G401 (cell line): Measurements from ENCODE around the gene RABGEF1. TPM values are rescaled to one million over a fixed set of nuclear protein-coding genes. Genes with fewer than 3 reads are reported as not detected.
"Not testable (repeated sequence)": the region's sequence is repeated elsewhere in the genome, so short reads cannot be mapped to it uniquely, and the experiment has no call there.

Source experiments
- DNase-seq: peaks from one replicate; pipeline ENCODE4 v3.0.0-alpha.2; 2015; ENCODE audit warnings: low spot score
- in situ Hi-C: cut with HindIII; loops from 2 replicates; pipeline ENCODE4 v1.10.0; 2016; ENCODE audit warnings: low sequenced_read_pairs, mixed read lengths
- total RNA-seq: library from RNA; depleted of rRNA; stranded (reverse); fragments of >200 nt; shearing (Covaris generic); gene quantifications from 2 replicates; pipeline ENCODE4 v1.2.3, GENCODE V29; 2014

RABGEF1 gene
- total RNA-seq, 1 experiment from 2014 or later = 23.4 TPM

DNA sequence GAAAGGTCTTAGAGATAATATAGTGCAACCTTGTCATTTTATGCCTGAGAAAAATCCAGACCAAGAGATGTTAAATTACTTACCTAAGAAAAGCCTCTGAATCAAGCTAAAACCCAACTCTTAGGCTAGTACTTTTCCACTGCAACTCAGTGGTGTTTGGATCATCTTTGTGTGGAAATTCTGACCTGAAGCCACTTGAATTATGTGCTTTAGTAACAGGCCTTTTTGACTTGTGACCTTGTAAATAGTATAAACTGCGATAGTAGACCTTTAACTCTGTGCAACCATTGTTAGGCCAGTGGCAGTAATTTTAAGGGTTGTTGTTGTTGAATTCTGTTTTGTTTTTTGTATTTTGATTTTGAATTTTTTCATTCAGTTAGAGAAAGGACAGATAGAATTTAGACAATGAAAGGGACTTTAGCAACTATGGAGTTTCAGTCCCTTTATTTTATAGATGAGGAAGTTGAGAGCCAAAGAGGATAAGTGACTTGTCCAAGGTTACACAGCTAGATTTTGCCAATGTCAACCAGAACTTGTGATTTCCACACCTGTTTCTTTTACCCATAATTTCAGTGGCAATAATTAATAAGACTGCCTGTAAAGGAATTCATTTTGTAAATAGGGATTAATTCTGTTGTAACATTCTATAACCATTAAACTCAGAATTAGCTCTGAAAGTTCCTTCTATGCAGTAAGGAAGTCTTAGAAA lies 43.5 kb downstream of the RABGEF1 start:
- in situ Hi-C loops, DNase-seq: not testable (repeated sequence)

DNA sequence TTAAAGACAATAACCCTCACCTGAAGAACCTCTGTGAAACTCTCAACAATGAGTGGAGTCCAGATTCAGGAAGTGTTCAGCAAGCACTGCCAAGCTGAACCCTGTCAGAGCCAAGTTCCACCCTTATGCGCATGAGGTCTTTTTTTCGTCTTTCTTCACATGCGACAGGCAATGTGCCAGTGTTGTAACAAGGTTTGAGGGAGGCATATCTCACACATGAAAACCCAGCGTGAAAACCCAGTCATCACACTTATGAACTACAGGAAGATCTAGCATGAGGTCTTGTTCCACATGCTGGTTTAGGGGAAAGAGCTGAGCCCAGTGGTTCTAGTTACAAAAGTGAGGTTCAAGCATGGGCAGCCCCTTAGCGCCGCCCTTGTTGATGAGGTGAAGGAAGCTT lies 49.7 kb downstream of the RABGEF1 start:
- in situ Hi-C loops = no loop called here
- no peak for DNase-seq

DNA sequence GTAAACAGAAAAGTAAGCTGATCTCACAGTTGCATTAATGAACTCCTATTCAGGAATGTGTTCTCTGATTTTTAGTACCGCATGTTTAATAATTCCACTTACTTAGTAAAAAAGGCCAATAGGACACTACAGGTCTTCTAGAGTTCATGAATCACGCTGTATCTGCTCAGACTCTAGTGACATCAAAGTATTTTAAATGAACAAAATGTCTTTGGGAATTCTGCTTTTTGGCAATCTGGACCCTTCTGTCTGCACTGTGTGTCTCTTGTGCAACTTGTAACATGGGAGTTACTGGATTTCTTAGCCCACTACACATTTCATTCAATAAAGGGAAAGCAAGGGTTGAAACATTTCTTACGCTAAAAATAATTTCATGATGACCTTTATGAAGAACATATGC lies 50.2 kb downstream of the RABGEF1 start:
- in situ Hi-C loops = no loop called here

DNA sequence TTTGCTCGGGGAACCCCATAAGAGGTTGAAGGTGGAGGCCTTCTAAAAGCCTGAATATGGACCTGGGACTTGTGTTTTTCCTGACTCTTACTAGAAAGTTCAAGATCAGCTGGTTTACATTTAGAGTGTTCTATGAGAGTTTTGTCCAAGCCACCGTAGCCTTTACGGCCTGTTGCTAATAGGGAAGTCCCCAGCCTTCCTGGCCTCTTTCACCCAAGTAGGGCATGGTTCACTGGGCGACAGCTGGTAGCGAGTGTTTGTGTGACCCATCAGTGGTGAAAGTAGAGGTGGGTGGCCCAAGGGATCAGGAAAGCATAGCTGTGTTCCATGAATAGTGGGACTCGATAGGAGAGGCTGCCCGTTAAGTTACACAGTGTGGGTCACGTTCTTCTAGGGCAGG lies 60.1 kb downstream of the RABGEF1 start:
- DNase-seq = no peak

More for the DNA sequence above, 50.2 kb downstream of the RABGEF1 start:
- no peak for DNase-seq

DNA sequence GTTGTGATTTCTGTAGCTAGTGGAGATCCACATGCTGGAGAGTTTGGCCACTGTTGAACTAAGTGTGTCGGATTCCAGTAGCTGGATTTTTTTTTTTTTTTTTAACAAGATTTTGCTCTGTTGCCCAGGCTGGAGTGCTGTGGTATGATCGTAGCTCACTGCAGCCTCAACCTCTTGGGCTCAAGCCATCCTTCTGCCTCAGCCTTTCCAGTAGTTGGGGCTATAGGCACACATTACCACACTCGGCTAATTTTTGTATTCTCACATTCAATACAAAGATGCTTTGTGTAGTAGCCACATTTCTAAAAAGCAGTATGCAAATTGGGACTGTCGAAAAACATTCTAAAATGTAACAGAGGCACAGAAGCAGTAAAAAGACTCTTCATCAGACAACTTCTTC lies 63.5 kb downstream of the RABGEF1 start:
- in situ Hi-C loops = no loop called here
- DNase-seq = peak; percentile 6

More for the DNA sequence above, 60.1 kb downstream of the RABGEF1 start:
- in situ Hi-C loops = no loop called here

DNA sequence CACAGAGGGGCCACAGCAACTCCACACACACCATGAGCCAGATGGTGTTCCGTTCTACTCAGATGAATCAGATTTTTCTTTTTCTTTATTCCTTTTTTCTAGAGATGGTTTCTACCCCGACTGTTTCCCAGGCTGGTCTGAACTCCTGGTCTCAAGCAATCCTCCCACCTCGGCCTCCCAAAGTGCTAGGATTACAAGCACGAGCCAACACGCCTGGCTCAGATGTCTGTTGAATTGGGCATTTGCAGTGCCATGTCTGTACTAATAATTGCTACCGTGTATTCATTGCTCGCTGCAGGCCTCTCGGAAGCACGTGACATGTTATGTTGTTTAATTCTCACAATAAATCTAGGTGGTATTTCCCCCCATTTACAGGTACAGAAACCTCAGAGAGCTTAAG lies 67.2 kb downstream of the RABGEF1 start:
- in situ Hi-C loops = no loop called here
- DNase-seq = no peak

DNA sequence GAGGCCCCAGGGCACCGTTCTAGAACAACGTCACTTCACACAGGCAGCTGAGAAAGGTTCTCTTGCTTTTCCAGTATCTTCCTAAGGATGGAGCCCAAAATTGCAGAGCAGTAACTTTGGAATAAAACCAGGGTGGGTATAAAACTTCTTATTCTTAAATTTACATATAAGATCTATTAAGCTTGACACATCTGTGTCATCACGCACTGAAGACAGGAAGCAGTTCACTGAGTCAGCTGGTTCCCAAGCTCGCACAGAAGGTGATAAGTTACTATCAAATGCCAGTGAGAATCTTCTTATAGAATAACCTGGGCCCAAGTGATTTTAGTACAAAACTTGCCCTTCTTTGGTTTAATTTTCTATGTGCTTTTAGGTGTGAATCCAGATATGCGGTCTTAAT lies 70.2 kb downstream of the RABGEF1 start:
- DNase-seq = no peak
- in situ Hi-C loops = no loop called here

DNA sequence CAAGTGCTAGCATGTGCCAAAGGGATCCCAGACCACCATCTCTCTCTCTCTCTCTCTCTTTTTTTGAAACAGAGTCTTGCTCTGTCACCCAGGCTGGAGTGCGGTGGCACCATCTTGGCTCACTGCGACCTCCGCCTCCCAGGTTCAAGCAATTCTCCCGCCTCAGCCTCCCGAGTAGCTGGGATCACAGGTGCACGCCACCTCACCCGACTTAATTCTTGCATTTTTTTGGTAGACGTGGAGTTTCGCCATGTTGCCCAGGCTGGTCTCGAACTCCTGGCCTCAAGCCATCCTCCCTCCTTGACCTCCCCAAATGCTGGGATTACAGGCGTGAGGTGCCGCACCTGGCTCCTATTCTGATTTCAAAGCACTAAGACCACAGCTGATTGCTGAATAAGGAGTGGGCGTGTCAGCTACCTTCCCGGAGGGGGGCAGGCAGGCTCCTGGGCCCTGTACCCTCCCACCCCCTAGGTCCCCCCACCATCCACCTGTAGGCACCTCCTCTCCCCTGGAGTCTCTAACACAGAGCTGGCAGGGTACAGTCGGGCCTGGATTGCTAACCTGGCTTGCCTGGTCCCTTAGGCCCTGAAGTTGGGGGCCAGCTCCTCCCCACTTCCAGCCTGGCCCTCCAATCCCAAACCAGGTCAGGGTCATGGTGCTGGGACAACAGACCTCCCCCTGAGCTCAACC lies 74.8 kb downstream of the RABGEF1 start:
- in situ Hi-C loops, DNase-seq: not testable (repeated sequence)

DNA sequence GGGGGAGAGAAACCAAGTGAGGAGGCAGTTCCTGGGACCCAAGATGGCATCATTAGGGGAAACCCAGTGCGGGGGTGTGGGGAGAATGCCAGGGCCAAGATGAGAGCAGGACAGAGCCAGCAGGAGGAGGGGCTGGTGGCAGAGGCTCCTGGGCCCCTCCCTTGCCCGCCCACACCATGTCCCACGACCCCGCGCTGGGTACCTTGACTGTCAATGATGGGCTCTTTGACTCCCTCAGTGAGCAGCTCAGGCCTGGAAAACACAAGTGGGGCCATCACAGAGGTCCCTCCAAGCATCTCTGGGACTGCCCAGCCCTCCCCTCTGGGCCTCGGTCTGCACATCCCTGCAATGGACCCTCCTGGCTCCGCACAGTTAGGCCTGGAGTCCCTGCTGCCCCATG lies 75.4 kb downstream of the RABGEF1 start:
- DNase-seq = no peak
- in situ Hi-C loops = no loop called here

DNA sequence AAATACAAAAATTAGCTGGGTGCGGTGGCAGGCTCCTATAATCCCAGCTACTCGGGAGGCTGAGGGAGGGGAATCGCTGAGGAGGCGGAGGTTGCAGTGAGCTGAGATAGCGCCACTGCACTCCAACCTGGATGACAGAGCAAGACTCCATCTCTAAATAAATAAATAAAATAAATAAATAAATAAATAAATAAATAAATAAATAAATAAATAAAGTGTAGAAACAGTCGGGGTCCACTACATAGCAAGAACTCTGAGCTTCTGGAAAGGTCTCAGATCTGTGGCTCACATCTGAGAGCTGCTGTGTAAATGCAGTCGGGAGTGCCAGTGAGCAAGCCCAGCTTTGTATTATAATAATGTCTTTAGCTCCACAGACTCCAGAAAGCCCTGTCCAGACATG lies 76.1 kb downstream of the RABGEF1 start:
- DNase-seq, in situ Hi-C loops: not testable (repeated sequence)

DNA sequence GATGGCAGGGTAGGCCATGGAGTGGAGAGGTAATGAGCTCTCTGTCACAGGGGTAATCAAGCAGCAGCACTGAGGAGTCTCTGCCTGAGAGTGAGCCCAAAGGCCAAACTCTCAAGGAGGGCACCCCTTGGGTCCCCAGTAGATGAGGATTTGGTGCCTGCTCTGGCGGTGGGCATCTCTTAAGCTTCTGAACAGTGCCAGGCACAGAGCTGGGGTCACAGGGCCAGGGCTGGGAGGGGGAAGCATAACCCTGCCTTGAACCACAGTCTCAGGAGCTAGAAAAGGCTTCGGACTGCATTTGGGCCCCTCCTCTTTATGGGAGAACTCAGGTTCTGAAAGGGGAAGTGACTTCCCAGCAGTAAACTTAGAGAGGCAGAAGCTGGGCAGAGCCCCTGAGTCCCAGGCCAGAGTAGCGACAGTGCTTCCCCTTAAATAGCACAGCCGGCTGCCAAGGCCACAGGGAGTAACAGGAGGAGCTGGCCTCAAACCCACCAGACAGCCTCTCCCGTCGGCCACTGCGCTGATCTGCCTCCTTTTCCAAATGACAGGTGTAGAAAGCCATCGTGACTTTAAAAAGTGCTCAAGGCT lies 76.8 kb downstream of the RABGEF1 start:
- peak; percentile 14 for DNase-seq
- in situ Hi-C loops = not testable (repeated sequence)

DNA sequence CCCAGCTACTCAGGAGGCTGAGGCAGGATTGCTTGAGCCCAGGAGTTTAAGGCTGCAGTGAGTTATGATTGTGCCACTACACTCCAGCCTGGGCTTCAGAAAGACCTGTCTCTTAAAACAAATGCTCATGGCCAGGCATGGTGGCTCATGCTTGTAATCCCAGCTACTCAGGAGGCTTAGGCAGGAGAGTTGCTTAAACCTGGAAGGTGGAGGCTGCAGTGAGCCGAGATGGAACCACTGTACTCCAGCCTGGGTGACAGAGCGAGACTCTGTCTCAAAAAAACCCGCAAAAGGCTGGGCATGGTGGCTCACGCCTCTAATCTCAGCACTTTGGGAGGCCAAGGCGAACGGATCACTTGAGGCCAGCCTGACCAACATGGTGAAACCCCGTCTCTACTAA lies 77.4 kb downstream of the RABGEF1 start:
- in situ Hi-C loops, DNase-seq: not testable (repeated sequence)

DNA sequence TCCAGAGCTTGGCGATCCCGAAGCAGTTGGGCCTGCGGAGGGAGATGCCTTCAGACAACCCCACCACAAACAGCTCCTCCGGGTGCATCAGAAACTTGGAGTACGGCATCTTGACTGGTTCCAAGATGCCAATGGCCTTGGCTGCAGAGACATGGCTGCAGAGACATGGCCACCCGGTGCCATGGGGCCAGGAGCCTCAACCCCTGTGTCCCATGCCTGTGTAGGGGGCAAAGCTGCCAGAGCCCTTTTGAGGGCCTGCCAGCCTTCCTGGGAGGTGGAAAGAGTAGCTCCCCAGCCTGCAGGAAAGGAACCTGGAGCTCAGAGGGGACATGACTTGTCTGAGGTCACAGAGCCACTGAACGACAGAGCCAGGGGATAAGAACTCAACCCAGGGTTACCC lies 83.5 kb downstream of the RABGEF1 start:
- DNase-seq = no peak
- in situ Hi-C loops = no loop called here

DNA sequence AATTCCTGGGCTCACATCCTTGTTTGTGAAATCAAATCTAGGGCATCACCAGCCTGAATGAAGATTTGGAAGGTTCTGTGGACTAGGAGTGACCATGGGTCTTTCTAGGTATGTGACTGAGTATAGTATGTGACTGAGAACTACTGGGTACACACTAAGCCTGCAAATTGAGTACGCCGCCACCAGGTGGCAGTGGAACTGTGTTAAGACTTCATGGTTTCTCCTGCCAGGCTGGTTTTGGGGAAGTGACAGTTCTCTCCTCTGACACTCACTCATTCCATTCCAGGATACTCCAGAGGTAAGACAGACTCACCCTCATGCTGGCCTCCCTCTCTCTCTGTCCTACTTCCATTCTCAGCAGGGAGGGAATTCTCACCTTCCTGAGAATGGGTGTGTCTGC lies 85.0 kb downstream of the RABGEF1 start:
- DNase-seq, in situ Hi-C loops: not testable (repeated sequence)

DNA sequence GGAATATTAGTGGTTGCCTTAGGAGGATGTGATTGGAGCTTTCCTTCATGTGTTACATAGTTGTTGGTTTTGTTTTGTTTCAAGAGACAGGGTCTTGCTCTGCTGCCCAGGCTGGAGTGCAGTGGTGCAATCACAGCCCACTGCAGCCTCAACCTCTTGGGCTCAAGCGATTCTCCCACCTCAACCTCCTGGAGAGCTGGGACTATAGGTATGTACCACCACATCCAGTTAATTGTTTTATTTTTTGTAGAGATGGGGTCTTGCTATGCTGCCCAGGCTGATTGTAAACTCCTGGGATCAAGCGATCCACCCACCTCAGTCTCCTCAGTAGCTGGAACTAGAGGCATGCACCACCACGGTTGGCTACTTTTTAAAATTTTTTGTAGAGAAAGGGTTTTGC lies 86.1 kb downstream of the RABGEF1 start:
- in situ Hi-C loops = no loop called here
- DNase-seq = no peak

DNA sequence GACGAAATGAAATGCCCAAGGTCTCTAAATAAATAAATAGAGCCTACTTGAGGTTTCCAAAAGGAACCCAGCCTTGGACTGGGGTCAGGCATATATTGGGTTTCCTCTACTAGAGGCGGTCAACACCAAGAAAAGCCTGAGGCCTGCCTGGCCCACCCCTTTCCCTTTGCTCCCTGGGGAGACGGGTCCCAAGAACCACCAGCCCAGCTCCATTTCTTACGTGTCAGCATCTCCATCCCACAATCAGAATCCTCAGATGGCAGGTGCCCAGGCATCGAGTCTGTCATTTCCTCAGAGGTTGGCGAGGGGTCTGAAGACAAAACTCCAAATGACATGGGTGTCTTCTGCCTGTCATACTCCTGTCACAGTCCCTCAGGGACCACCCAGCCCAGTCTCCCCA lies 90.4 kb downstream of the RABGEF1 start:
- DNase-seq, in situ Hi-C loops: not testable (repeated sequence)

DNA sequence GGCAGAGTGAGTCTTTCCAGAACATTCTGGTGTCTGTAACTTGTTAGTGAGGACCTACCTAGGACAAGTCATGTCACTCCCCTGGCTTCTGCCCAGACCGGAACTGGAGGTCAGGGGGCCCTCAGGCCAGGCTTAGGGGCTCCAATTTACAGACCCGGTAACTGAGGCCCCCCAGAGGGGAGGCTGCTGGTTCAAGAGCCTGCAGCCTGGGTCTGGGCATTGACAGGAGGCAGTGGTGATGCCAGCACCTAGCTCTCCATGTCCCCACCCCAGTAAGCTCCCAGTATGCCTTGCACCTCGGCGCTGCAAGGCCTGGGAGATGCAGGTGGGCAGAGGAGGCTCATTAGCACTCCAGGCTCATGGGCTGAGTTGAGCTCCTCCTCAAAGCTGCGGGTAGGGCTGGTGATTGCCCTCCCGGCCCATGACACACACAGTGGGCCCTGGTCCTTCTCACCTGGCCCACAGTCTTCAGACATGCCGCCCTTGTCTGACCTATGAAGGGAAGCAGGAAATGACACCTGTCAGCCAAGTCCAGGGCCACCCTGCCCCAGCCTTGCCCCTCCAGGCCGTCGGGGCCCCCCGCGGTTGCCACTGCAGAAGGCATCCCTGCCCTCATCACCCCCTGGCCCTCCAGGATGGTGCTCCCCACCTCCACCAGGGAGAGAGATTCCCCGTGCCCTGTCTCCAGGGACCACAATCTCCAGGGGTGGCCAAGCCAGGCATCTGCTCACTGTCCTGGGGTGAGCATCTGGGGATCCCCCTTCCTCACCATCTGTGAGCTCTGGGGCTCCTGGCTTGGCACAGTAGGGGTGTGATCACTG lies 92.2 kb downstream of the RABGEF1 start:
- DNase-seq = no peak
- in situ Hi-C loops = no loop called here

DNA sequence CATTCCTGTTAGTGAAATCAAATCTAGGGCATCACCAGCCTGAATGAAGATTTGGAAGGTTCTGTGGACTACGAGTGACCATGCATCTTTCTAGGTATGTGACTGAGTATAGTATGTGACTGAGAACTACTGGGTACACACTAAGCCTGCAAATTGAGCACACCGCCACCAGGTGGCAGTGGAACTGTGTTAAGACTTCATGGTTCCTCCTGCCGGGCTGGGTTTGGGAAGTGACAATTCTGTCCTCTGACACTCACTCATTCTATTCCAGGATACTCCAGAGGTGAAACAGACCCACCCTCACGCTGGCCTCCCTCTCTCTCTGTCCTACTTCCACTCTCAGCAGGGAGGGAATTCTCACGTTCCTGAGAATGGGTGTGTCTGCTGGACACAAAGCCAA lies 96.5 kb downstream of the RABGEF1 start:
- peak; percentile 9 for DNase-seq

DNA sequence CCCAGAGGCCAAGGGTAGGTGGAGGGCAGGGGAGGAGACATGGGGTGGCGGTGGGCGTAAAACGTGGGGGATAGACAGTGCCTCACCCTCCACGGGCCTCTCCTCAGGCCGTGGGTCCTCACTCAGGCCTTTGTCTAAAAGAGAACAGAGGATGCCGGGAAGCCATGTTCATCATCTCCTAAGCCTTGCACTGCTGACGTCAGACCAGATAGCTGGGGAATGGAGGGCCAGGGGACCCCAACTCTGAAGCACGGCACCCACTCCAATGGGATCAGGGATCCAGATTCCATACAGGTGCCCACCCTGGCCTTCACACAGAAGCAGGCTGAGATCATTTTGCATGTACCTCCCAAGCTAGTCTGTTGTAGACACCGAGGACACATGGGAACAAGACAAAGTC lies 97.1 kb downstream of the RABGEF1 start:
- in situ Hi-C loops = no loop called here
- DNase-seq = no peak

More for the DNA sequence above, 96.5 kb downstream of the RABGEF1 start:
- in situ Hi-C loops = no loop called here

DNA sequence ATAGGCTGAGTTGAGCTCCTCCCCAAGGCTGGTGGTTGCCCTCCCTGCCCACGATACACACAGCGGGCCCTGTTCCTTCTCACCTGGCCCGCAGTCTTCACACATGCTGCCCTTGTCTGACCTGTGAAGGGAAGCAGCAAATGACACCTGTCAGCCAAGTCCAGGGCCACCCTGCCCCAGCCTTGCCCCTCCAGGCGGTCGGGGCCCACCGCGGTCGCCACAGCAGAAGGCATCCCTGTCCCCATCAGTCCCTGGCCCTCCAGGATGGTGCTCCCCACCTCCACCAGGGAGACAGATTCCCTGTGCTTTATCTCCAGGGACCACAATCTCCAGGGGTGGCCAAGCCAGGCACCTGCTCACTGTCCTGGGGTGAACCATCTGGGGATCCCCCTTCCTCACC lies 99.3 kb downstream of the RABGEF1 start:
- DNase-seq = no peak
- in situ Hi-C loops = no loop called here
